ENCODE measurements around the gene DNMBP. TPM values are rescaled to one million over a fixed set of nuclear protein-coding genes. Genes with fewer than 3 reads are reported as not detected.

Gene DNMBP
- total RNA-seq, 2 experiments from 2014 or later: 2.2 to 2.3 TPM

GRCh38 chr10:99976886-99977665 is 32.7 kb downstream of the DNMBP start:
- ChIA-PET CTCF (no interaction called here), POLR2A (no interaction called here)
- ATAC-seq (ENCODE audit: poor library complexity) (no peak), DNase-seq (no peak)
- H3K27me3 Mint-ChIP-seq: no peaks in the 10 kb centered on the region
- Histone ChIP-seq H3K36me3 (ENCODE audit: insufficient read depth, low read length) (no peaks in the 10 kb centered on the region), H3K4me3 (ENCODE audit: low read length) (no peak overlapping the region), H3K4me1 (ENCODE audit: insufficient read depth, low read length) (no peaks in the 10 kb centered on the region), H3K27me3 (ENCODE audit: control insufficient read depth in 1 of 2, insufficient read depth in 2 of 2, low read length in 2 of 2) (no peaks in the 10 kb centered on the region), H3K9me3 (ENCODE audit: control insufficient read depth in 1 of 2, insufficient read depth in 1 of 2, low read length in 2 of 2) (no peaks in the 10 kb centered on the region), H3K27ac (ENCODE audit: low read depth in 1 of 2, low read length in 2 of 2) (no peak overlapping the region)
- intact Hi-C loops (cut with DNase I, micrococcal nuclease): no loop called here
- no peak overlapping the region for H3K4me3 Mint-ChIP-seq
- H3K9me3 Mint-ChIP-seq: no peaks in the 10 kb centered on the region
- H3K27ac Mint-ChIP-seq: no peak overlapping the region
- H3K36me3 Mint-ChIP-seq (ENCODE audit: low read depth): no peaks in the 10 kb centered on the region
- no peaks in the 10 kb centered on the region for H3K4me1 Mint-ChIP-seq (ENCODE audit: low read depth)
- TF ChIP-seq CTCF (IDR thresholded peaks at IDR 0.05): no peak

- H3K36me3 ChIP-seq (ENCODE audit: insufficient read depth, low read length): no peaks in the 10 kb centered on the region
- H3K27ac Mint-ChIP-seq: no peak overlapping the region
- ChIA-PET POLR2A (no interaction called here), CTCF (no interaction called here)
- no peaks in the 10 kb centered on the region for H3K4me1 Mint-ChIP-seq (ENCODE audit: low read depth)
- H3K4me1 ChIP-seq (ENCODE audit: insufficient read depth, low read length): no peaks in the 10 kb centered on the region
- no peaks in the 10 kb centered on the region for H3K27me3 ChIP-seq (ENCODE audit: control insufficient read depth in 1 of 2, insufficient read depth in 2 of 2, low read length in 2 of 2)
- H3K9me3 Mint-ChIP-seq: no peaks in the 10 kb centered on the region
- no peaks in the 10 kb centered on the region for H3K27me3 Mint-ChIP-seq
- no peaks in the 10 kb centered on the region for H3K9me3 ChIP-seq (ENCODE audit: control insufficient read depth in 1 of 2, insufficient read depth in 1 of 2, low read length in 2 of 2)
- intact Hi-C loops (cut with DNase I, micrococcal nuclease): no loop called here
- H3K4me3 Mint-ChIP-seq: no peak overlapping the region
- no peak overlapping the region for H3K4me3 ChIP-seq (ENCODE audit: low read length)
- H3K27ac ChIP-seq (ENCODE audit: low read depth in 1 of 2, low read length in 2 of 2): no peak overlapping the region
- ATAC-seq (ENCODE audit: poor library complexity) (no peak), DNase-seq (no peak)
- peaks cover under 1% of the 10 kb centered on the region for H3K36me3 Mint-ChIP-seq (ENCODE audit: low read depth)
- TF ChIP-seq CTCF (IDR thresholded peaks at IDR 0.05): no peak
Measured at GRCh38 chr10:99975942-99976809, 33.6 kb downstream of the DNMBP start.

- no peaks in the 10 kb centered on the region for H3K27me3 ChIP-seq (ENCODE audit: control insufficient read depth in 1 of 2, insufficient read depth in 2 of 2, low read length in 2 of 2)
- H3K9me3 Mint-ChIP-seq: no peaks in the 10 kb centered on the region
- H3K4me3 ChIP-seq (ENCODE audit: low read length): no peak overlapping the region
- CTCF ChIA-PET: no interaction called here
- H3K4me1 ChIP-seq (ENCODE audit: insufficient read depth, low read length): no peaks in the 10 kb centered on the region
- no peak for ATAC-seq (ENCODE audit: poor library complexity)
- H3K36me3 Mint-ChIP-seq (ENCODE audit: low read depth): peaks cover 7% of the 10 kb centered on the region
- POLR2A ChIA-PET: no interaction called here
- intact Hi-C loops (cut with DNase I, micrococcal nuclease): no loop called here
- TF ChIP-seq CTCF (IDR thresholded peaks at IDR 0.05): no peak
- H3K27ac ChIP-seq (ENCODE audit: low read depth in 1 of 2, low read length in 2 of 2): no peak overlapping the region
- no peak overlapping the region for H3K4me3 Mint-ChIP-seq
- H3K4me1 Mint-ChIP-seq (ENCODE audit: low read depth): no peaks in the 10 kb centered on the region
- no peaks in the 10 kb centered on the region for H3K9me3 ChIP-seq (ENCODE audit: control insufficient read depth in 1 of 2, insufficient read depth in 1 of 2, low read length in 2 of 2)
- DNase-seq: no peak
- no peaks in the 10 kb centered on the region for H3K27me3 Mint-ChIP-seq
- no peak overlapping the region for H3K27ac Mint-ChIP-seq
- no peaks in the 10 kb centered on the region for H3K36me3 ChIP-seq (ENCODE audit: insufficient read depth, low read length)
Measured at GRCh38 chr10:99975106-99975829, 34.5 kb downstream of the DNMBP start.
